Esophagus squamous epithelium (tissue), 4 donors: ENCODE results near the gene GPC1.

ENCODE experiments used
- CTCF ChIP-seq, 6 experiments: fragments of 450-650 bp in 4 of 6; fragments of 200-600 bp in 2 of 6; sonication (generic) in 2 of 6; IDR thresholded peaks; one replicate each; pipeline ENCODE4 v1.5.1; 2016 to 2019; ENCODE audit warnings: antibody characterized with exemption in 6 of 6, mild to moderate bottlenecking in 4 of 6, moderate library complexity in 4 of 6
- POLR2A ChIP-seq, 4 donors: fragments of 450-650 bp; IDR thresholded peaks; one replicate each; pipeline ENCODE4 v1.6.1; 2017; ENCODE audit warnings: antibody characterized with exemption in 4 of 4, mild to moderate bottlenecking in 4 of 4, moderate library complexity in 3 of 4

DNA sequence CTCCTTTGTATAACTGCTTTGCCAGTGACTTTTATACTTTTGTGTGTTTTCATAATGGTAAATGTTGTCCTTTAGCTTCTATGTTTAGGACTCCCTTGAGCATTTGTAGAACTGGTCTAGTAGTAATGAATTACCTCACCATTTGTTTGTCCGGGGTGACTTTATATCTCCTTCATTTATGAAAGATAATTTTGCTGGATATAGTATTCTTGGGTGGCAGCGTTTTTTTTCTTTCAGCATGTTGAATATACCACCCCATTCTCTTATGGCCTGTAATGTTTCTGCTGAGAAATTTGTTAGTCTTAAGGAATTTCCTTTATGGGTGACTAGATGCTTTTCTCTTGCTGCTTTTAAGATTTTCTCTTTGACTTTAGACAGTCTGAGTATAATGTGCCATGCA, 56.0 kb downstream of the GPC1 start:
- no peak for TF ChIP-seq CTCF (IDR thresholded peaks at IDR 0.05)
- no peak for TF ChIP-seq POLR2A (IDR thresholded peaks at IDR 0.05)
